ENCODE data around the gene ATP23. TPM values are rescaled to one million over a fixed set of nuclear protein-coding genes. Genes with fewer than 3 reads are reported as not detected.

The ATP23 gene
- total RNA-seq, 6 experiments from 2014 or later: 2.2 to 7.9 (median 3.5) TPM

GRCh38 chr12:57894399-57895292 is 46.7 kb upstream of the ATP23 start:
- TF ChIP-seq POLR2A (IDR thresholded peaks at IDR 0.05): no peak
- no peak for TF ChIP-seq CTCF (IDR thresholded peaks at IDR 0.05)
- intact Hi-C loops (cut with DNase I): no loop called here
- DNase-seq (no peak), ATAC-seq (no peak)
- H3K36me3 ChIP-seq: no peaks in the 10 kb centered on the region
- H3K9me3 ChIP-seq: no peaks in the 10 kb centered on the region
- no peaks in the 10 kb centered on the region for H3K27me3 ChIP-seq
- peak overlapping the region; percentile 27 to 83 (median 53) for H3K27ac ChIP-seq
- H3K4me1 ChIP-seq: peaks cover 0 to 7% (median 0%) of the 10 kb centered on the region in 4 donors
- 85% methylated on average over 6 of the region's 6 CpGs for WGBS (ENCODE audit: insufficient coverage, low coverage, low lambda C conversion rate, missing lambda C conversion rate)
- no peak overlapping the region for H3K4me3 ChIP-seq

GRCh38 chr12:57895389-57896114 is 45.8 kb upstream of the ATP23 start:
- TF ChIP-seq CTCF (IDR thresholded peaks at IDR 0.05) (no peak), POLR2A (IDR thresholded peaks at IDR 0.05) (no peak)
- H3K4me1 ChIP-seq: peaks cover 0 to 7% (median 0%) of the 10 kb centered on the region in 4 donors
- H3K27ac ChIP-seq: peak overlapping the region; percentile 83 to 93 (median 90)
- ATAC-seq (no peak), DNase-seq (no peak)
- H3K9me3 ChIP-seq: no peaks in the 10 kb centered on the region
- H3K4me3 ChIP-seq: no peak overlapping the region
- H3K27me3 ChIP-seq: no peaks in the 10 kb centered on the region
- H3K36me3 ChIP-seq: no peaks in the 10 kb centered on the region
- 74% methylated on average over 2 of the region's 5 CpGs for WGBS (ENCODE audit: insufficient coverage, low coverage, low lambda C conversion rate, missing lambda C conversion rate)
- intact Hi-C loops (cut with DNase I): no loop called here

GRCh38 chr12:57896115-57896433 is 45.3 kb upstream of the ATP23 start:
- intact Hi-C loops (cut with DNase I): no loop called here
- ATAC-seq: peak; percentile 1 to 9 (median 4)
- H3K4me1 ChIP-seq: peaks cover 0 to 7% (median 0%) of the 10 kb centered on the region in 4 donors
- H3K27ac ChIP-seq: peak overlapping the region; percentile 83 to 93 (median 90)
- no peaks in the 10 kb centered on the region for H3K27me3 ChIP-seq
- no peaks in the 10 kb centered on the region for H3K36me3 ChIP-seq
- H3K9me3 ChIP-seq: no peaks in the 10 kb centered on the region
- WGBS (ENCODE audit: insufficient coverage, low coverage, low lambda C conversion rate, missing lambda C conversion rate): 27% methylated on average over 5 of the region's 6 CpGs
- no peak for DNase-seq
- TF ChIP-seq POLR2A (IDR thresholded peaks at IDR 0.05) (no peak), CTCF (IDR thresholded peaks at IDR 0.05) (no peak)
- H3K4me3 ChIP-seq: peak overlapping the region; percentile 57 to 81 (median 75)

GRCh38 chr12:57896434-57897201 is 44.7 kb upstream of the ATP23 start:
- TF ChIP-seq CTCF (IDR thresholded peaks at IDR 0.05) (peak; percentile 19 to 49 (median 46)), POLR2A (IDR thresholded peaks at IDR 0.05) (peak; percentile 71)
- intact Hi-C loops (cut with DNase I): no loop called here
- Histone ChIP-seq H3K27ac (peak overlapping the region; percentile 83 to 93 (median 90)), H3K27me3 (no peaks in the 10 kb centered on the region), H3K9me3 (no peaks in the 10 kb centered on the region), H3K36me3 (no peaks in the 10 kb centered on the region), H3K4me3 (peak overlapping the region; percentile 57 to 81 (median 75)), H3K4me1 (peaks cover 0 to 7% (median 0%) of the 10 kb centered on the region in 4 donors)
- 0% methylated on average over 11 of the region's 54 CpGs for WGBS (ENCODE audit: insufficient coverage, low coverage, low lambda C conversion rate, missing lambda C conversion rate)
- ATAC-seq: peak; percentile 88 to 92 (median 89)
- DNase-seq: peak; percentile 78 to 81 (median 80)

All from right lobe of liver (tissue), 6 donors.